Activated T-cell treated with anti-CD3 and anti-CD28 coated beads, Interleukin-2, amount 50 U/mL, for 72 hours (primary cell): ENCODE data around the gene TBRG4. TPM values are rescaled to one million over a fixed set of nuclear protein-coding genes. Genes with fewer than 3 reads are reported as not detected.

Experiments used
- ATAC-seq, 2 donors: fragments of 150-1000 bp; cut with Tn5 transposase; replicated peaks in 1 of 2; 2 replicates each; pipeline ENCODE4 v1.10.0; 2021; ENCODE audit warnings: moderate library complexity in 2 of 2, mild to moderate bottlenecking in 1 of 2
- DNase-seq, 2 donors: peaks; one replicate each; pipeline ENCODE4 v3.0.0; 2021 to 2022; ENCODE audit warnings: mixed read lengths in 1 of 2
- H3K27ac Mint-ChIP-seq: one replicate; pipeline ENCODE4 v1.8.0; 2022; ENCODE audit warnings: mild to moderate bottlenecking, moderate library complexity, mixed read lengths
- H3K27me3 Mint-ChIP-seq: one replicate; pipeline ENCODE4 v1.8.0; 2022; ENCODE audit warnings: low read depth, mixed read lengths
- H3K36me3 Mint-ChIP-seq, 2 donors: one replicate each; pipeline ENCODE4 v1.8.0; 2022; ENCODE audit warnings: mixed read lengths in 2 of 2, mild to moderate bottlenecking in 1 of 2; ENCODE audit not compliant: insufficient read depth in 2 of 2
- H3K4me1 Mint-ChIP-seq: one replicate; pipeline ENCODE4 v1.8.0; 2022; ENCODE audit warnings: low read depth, mixed read lengths
- H3K4me3 Mint-ChIP-seq, 2 donors: one replicate each; pipeline ENCODE4 v1.8.0; 2022; ENCODE audit warnings: mild to moderate bottlenecking in 2 of 2, mixed read lengths in 2 of 2, moderate library complexity in 2 of 2
- H3K9me3 Mint-ChIP-seq, 2 donors: one replicate each; pipeline ENCODE4 v1.8.0; 2022; ENCODE audit warnings: mixed read lengths in 2 of 2
- total RNA-seq, 2 donors: library from RNA; stranded (reverse); gene quantifications; one replicate each; pipeline ENCODE4 v1.2.3, GENCODE V29; 2022

TBRG4 gene
- total RNA-seq, 2 donors from 2014 or later, result 107 to 118 TPM

- H3K4me3 Mint-ChIP-seq, result no peak overlapping the region
Observed at GRCh38 chr7:45069444-45070253, 41.8 kb downstream of the TBRG4 start.

GRCh38 chr7:45068236-45069023, 43.1 kb downstream of the TBRG4 start:
- Mint-ChIP-seq H3K27ac (peak overlapping the region; percentile 22), H3K36me3 (peaks cover 6 to 38% of the 10 kb centered on the region in 2 donors), H3K4me3 (no peak overlapping the region), H3K4me1 (peaks cover 7% of the 10 kb centered on the region), H3K9me3 (no peaks in the 10 kb centered on the region), H3K27me3 (no peaks in the 10 kb centered on the region)
- no peak for DNase-seq
- peak in 1 of 2 donors; percentile 14 for ATAC-seq

More at GRCh38 chr7:45069444-45070253, 41.8 kb downstream of the TBRG4 start:
- Mint-ChIP-seq H3K4me1 (peaks cover 7% of the 10 kb centered on the region), H3K27me3 (no peaks in the 10 kb centered on the region), H3K9me3 (no peaks in the 10 kb centered on the region), H3K27ac (peak overlapping the region; percentile 73), H3K36me3 (peaks cover 3 to 27% of the 10 kb centered on the region in 2 donors)
- ATAC-seq, result no peak
- DNase-seq, result no peak

DNA sequence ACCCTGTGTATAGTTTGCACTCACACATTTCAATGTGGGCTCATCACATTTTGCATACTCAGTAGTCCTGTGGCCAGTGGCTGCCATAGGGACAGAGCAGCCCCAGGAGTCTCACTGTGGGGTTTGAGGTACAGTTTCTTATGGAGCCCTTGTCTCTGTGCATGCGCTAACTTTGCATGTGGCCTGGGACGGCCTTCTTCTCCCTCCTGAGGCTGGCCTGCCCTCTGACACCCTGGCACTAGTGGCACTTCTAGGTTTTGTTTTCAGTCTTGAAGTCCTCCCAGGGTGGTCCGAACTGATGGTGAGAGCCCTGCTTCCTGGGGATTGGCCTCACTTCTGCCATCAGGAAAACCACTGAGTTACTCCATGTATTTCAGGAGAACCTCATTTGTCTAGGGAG, 43.9 kb downstream of the TBRG4 start:
- ATAC-seq (no peak), DNase-seq (no peak)
- H3K27me3 Mint-ChIP-seq, result no peaks in the 10 kb centered on the region
- H3K36me3 Mint-ChIP-seq, result peaks cover 6 to 35% of the 10 kb centered on the region in 2 donors
- H3K9me3 Mint-ChIP-seq, result no peaks in the 10 kb centered on the region
- peaks cover 8% of the 10 kb centered on the region for H3K4me1 Mint-ChIP-seq
- no peak overlapping the region for H3K4me3 Mint-ChIP-seq
- peak overlapping the region; percentile 48 for H3K27ac Mint-ChIP-seq

DNA sequence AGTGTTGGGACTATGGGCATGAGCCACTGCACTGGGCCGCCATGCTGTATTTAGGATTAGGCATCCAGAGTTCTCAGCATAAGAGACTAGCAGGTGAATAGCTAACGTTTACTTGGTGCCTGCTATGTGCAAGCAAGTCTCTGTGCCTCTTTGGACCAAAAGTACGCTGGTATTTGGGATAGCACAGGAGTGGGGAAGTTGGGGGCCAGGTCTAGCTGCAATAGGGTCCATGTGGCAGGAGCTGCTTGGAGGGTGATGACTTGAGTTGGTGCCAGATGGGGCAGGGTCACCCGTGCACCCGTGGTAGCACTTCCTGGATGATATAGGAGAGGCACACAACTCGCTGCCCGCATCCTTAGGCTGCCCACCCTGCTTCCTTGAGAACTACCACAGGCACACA, 45.1 kb downstream of the TBRG4 start:
- Mint-ChIP-seq H3K27me3 (no peaks in the 10 kb centered on the region), H3K4me1 (peaks cover 13% of the 10 kb centered on the region), H3K36me3 (peaks cover 6 to 38% of the 10 kb centered on the region in 2 donors), H3K9me3 (no peaks in the 10 kb centered on the region), H3K4me3 (no peak overlapping the region), H3K27ac (no peak overlapping the region)
- ATAC-seq (no peak), DNase-seq (no peak)

DNA sequence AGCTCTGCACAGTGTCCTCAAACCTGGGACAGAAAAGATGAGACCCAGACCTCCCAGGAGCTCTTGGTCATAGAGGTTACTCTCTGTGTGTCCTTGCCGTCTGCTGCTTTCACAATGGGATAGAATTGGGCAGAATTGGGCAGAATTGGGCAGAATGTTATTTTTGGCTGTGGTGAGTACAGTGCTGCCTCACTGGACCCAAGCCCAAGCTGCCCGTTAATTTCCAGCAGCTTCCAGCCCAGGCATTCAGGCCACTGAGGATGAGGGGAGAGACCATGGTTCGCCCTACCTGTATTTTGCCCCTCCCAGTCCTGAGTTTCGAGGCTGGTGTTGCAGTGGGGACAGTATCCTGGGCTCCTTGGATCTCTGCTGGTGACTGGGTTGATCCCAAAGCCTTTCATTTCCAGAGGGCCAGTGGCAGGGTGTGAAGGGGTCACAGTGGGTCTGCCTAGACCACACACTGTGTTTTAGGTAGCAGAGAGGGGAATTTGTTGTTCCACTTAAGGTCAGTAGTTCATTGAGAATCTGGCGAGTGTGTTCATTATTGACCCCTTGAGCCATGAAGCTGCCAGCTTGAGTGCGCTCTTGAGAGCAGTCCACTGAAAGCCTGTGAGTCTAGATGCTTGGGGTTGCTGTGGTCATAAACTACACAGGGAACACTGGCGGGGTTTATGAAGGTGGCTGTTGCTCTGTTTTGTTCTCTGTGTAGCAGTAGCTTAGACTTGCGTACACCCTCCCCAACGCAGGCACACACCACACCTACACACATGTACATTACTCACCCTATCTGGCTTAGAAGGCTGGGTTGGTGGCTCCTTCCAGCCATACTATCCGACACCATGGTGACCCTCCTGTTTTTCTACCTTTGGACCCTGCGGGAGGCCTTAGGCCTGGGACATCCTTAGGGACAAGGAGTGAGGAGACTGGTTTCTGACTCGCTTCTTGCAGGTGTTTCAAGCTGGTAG, 46.2 kb downstream of the TBRG4 start:
- Mint-ChIP-seq H3K4me1 (peaks cover 24% of the 10 kb centered on the region), H3K36me3 (peaks cover 6 to 38% of the 10 kb centered on the region in 2 donors), H3K4me3 (no peak overlapping the region), H3K27me3 (no peaks in the 10 kb centered on the region), H3K9me3 (no peaks in the 10 kb centered on the region), H3K27ac (peak overlapping the region; percentile 77)
- ATAC-seq (no peak), DNase-seq (no peak)

DNA sequence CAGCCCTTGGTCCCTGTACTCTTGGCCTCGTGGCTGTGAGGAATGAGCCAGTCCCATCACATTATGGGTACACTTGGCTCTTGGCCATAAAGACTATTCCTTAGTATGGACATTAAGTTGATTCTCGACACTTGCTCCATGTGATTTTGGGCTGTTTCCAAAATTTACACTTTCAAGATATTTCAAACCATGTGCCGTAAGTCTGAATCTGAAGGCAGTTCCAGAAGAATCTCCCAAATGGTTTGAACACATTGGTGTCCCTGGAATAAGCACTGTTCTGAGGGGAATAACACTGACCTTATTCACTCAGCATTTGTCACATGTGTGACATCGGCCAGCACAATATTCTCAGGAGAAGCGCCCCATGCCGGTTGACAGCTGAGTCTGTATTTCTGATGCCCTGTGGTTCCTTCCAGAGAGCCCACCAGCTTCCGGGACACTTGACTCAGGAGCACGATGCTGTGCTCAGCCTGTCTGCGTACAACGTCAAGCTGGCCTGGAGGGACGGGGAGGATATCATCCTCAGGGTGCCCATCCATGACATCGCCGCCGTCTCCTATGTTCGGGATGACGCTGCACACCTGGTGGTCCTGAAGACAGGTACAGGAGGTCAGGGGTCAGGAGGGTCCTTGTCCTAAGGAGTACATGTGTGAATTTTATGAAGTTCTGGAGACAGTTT, 47.3 kb downstream of the TBRG4 start:
- H3K27me3 Mint-ChIP-seq, result no peaks in the 10 kb centered on the region
- H3K9me3 Mint-ChIP-seq, result no peaks in the 10 kb centered on the region
- ATAC-seq (no peak), DNase-seq (no peak)
- H3K27ac Mint-ChIP-seq, result peak overlapping the region; percentile 44
- H3K36me3 Mint-ChIP-seq, result peaks cover 8 to 37% of the 10 kb centered on the region in 2 donors
- no peak overlapping the region for H3K4me3 Mint-ChIP-seq
- peaks cover 28% of the 10 kb centered on the region for H3K4me1 Mint-ChIP-seq

GRCh38 chr7:45061806-45062425, 49.6 kb downstream of the TBRG4 start:
- Mint-ChIP-seq H3K36me3 (peaks cover 8 to 33% of the 10 kb centered on the region in 2 donors), H3K4me1 (peaks cover 46% of the 10 kb centered on the region), H3K9me3 (no peaks in the 10 kb centered on the region), H3K4me3 (peak overlapping the region in 1 of 2 donors; percentile 27), H3K27me3 (no peaks in the 10 kb centered on the region), H3K27ac (peak overlapping the region; percentile 90)
- ATAC-seq (no peak), DNase-seq (no peak)

- ATAC-seq, result peak in 1 of 2 donors; percentile 15
- Mint-ChIP-seq H3K36me3 (peaks cover 8 to 33% of the 10 kb centered on the region in 2 donors), H3K27ac (peak overlapping the region; percentile 90), H3K9me3 (no peaks in the 10 kb centered on the region), H3K4me3 (no peak overlapping the region), H3K27me3 (no peaks in the 10 kb centered on the region), H3K4me1 (peaks cover 49% of the 10 kb centered on the region)
- no peak for DNase-seq
Observed at GRCh38 chr7:45061352-45061751, 50.1 kb downstream of the TBRG4 start.

- H3K4me1 Mint-ChIP-seq, result peaks cover 56% of the 10 kb centered on the region
- ATAC-seq (no peak), DNase-seq (no peak)
- no peak overlapping the region for H3K4me3 Mint-ChIP-seq
- H3K27ac Mint-ChIP-seq, result peak overlapping the region; percentile 92
- H3K27me3 Mint-ChIP-seq, result no peaks in the 10 kb centered on the region
- peaks cover 0 to 2% of the 10 kb centered on the region in 2 donors for H3K9me3 Mint-ChIP-seq
- H3K36me3 Mint-ChIP-seq, result peaks cover 7 to 37% of the 10 kb centered on the region in 2 donors
Observed at GRCh38 chr7:45060295-45060694, 51.2 kb downstream of the TBRG4 start.

DNA sequence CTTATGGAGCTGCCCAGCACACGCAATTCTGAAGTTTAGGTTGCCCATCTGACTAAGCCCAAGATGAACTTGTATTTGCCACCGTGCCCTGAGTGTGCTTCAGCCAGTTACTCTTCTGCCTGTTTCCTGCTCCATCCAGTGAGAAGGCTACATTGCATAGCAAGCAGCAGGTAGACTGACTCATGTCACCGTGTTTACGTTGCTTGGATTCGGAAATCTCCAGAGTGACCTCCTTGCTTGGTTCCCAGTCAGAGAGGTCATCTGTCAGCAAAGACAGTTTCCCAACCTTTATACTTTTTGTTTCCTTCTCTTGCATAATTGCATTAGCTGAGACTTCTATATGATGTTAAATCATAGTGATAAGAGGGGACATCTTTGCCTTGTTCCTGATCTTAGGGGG, 53.6 kb downstream of the TBRG4 start:
- ATAC-seq (no peak), DNase-seq (no peak)
- peaks cover 0 to 2% of the 10 kb centered on the region in 2 donors for H3K9me3 Mint-ChIP-seq
- H3K27ac Mint-ChIP-seq, result peak overlapping the region; percentile 41
- H3K4me3 Mint-ChIP-seq, result no peak overlapping the region
- no peaks in the 10 kb centered on the region for H3K27me3 Mint-ChIP-seq
- H3K36me3 Mint-ChIP-seq, result peaks cover 5 to 31% of the 10 kb centered on the region in 2 donors
- H3K4me1 Mint-ChIP-seq, result peaks cover 76% of the 10 kb centered on the region

DNA sequence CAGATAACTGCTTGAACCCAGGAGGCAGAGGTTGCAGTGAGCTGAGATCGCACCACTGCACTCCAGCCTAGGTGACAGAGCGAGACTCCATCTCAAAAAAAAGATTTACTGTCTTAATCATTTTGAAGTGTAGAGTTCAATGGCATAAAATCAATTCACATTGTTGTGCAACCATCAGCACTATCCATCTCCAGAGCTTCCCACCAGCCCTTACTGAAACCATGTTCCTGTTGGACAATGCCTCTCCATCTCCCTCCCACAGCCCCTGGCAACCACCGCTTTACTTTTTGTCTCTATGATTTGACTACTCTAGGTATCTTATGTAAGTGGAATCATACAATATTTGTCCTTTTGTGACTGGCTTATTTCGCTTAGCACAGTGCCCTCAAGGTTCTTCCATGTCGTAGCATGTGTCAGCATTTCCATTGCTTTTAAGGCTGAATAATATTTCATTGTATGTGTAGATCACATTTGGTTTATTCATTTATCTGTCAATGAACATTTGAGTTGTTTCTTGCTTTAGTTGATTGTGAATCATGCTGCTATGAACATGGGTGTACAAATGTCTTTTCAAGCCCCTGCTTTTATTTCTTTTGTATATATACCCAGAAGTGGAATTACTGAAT, 55.8 kb downstream of the TBRG4 start:
- no peak for ATAC-seq
- peak overlapping the region; percentile 87 for H3K27ac Mint-ChIP-seq
- peaks cover 5 to 25% of the 10 kb centered on the region in 2 donors for H3K36me3 Mint-ChIP-seq
- H3K4me3 Mint-ChIP-seq, result no peak overlapping the region
- peaks cover 0 to 2% of the 10 kb centered on the region in 2 donors for H3K9me3 Mint-ChIP-seq
- DNase-seq, result no peak
- no peaks in the 10 kb centered on the region for H3K27me3 Mint-ChIP-seq
- H3K4me1 Mint-ChIP-seq, result peaks cover 61% of the 10 kb centered on the region
